Panc1 (cell line): ENCODE data around the gene NVL. TPM values are rescaled to one million over a fixed set of nuclear protein-coding genes. Genes with fewer than 3 reads are reported as not detected.
"Not testable (repeated sequence)": the region's sequence is repeated elsewhere in the genome, so short reads cannot be mapped to it uniquely, and the experiment has no call there.

Experiments
- ATAC-seq: fragments of 200-7000 bp; cut with Tn5 transposase; 2 replicates; pipeline ENCODE4 v1.9.1; 2020; ENCODE audit warnings: mild to moderate bottlenecking, moderate library complexity
- BruUV-seq: library from RNA; stranded (reverse); fragments of 400-500 nt; replicated peaks from 2 replicates; lab custom pipeline; 2021; lab: Mats Ljungman, UMichigan
- CTCF ChIA-PET: fragments of 300-600 bp; sonication (Branson Sonifier 250); formaldehyde crosslinking; loops from one replicate; lab custom pipeline; 2022; ENCODE audit warnings: antibody characterized with exemption; lab: Charles Lee
- POLR2A ChIA-PET: fragments of 300-600 bp; sonication (Branson Sonifier 250); formaldehyde crosslinking; loops from one replicate; lab custom pipeline; 2022; ENCODE audit warnings: antibody characterized with exemption; lab: Charles Lee
- DNase-seq: peaks from one replicate; pipeline ENCODE4 v3.0.0-alpha.2; 2010; ENCODE audit warnings: low read depth, low spot score
- H3K27ac ChIP-seq: 2 replicates; pipeline ENCODE4 v1.5.1; 2011; ENCODE audit warnings: mild to moderate bottlenecking, low read length, inconsistent platforms
- H3K27me3 ChIP-seq: fragments of 200-500 bp; sonication (Bioruptor generic); 2 replicates; pipeline ENCODE4 v1.6.0; 2014; ENCODE audit warnings: low read length, inconsistent platforms; ENCODE audit not compliant: control insufficient read depth, insufficient read depth
- H3K36me3 ChIP-seq: fragments of 200-500 bp; sonication (Bioruptor generic); 2 replicates; pipeline ENCODE4 v1.5.1; 2014; ENCODE audit warnings: inconsistent platforms, mild to moderate bottlenecking, low read length, moderate library complexity; ENCODE audit not compliant: control insufficient read depth, insufficient read depth
- H3K4me1 ChIP-seq: 2 replicates; pipeline ENCODE4 v1.5.1; 2011; ENCODE audit warnings: inconsistent platforms, mild to moderate bottlenecking, low read length, moderate library complexity; ENCODE audit not compliant: control insufficient read depth, insufficient read depth
- H3K4me3 ChIP-seq, 2 experiments: 2 replicates each; pipeline ENCODE4 v1.5.1; 2011 to 2012; ENCODE audit warnings: low read depth in 2 of 2, low read length in 2 of 2, mild to moderate bottlenecking in 2 of 2, inconsistent platforms in 1 of 2, moderate library complexity in 1 of 2
- H3K9me3 ChIP-seq: fragments of 200-500 bp; sonication (Bioruptor generic); 2 replicates; pipeline ENCODE4 v1.5.1; 2014; ENCODE audit warnings: low read depth, mild to moderate bottlenecking, inconsistent platforms, low read length, moderate library complexity; ENCODE audit not compliant: control insufficient read depth, insufficient read depth
- POLR2AphosphoS5 ChIP-seq: IDR thresholded peaks from 2 replicates; pipeline ENCODE4 v1.6.1; 2012; ENCODE audit warnings: mild to moderate bottlenecking, low read depth, low read length, moderate library complexity
- REST ChIP-seq, 2 experiments: IDR thresholded peaks; 2 replicates each; pipeline ENCODE4 v1.6.1; 2011 to 2012; ENCODE audit warnings: low read depth in 2 of 2, control low read depth in 1 of 2, low read length in 1 of 2, mild to moderate bottlenecking in 1 of 2, moderate library complexity in 1 of 2; ENCODE audit not compliant: insufficient read depth in 1 of 2
- SIN3A ChIP-seq: IDR thresholded peaks from 2 replicates; pipeline ENCODE4 v1.6.1; 2012; ENCODE audit warnings: low read depth, mild to moderate bottlenecking, low read length, moderate library complexity, borderline replicate concordance; ENCODE audit not compliant: insufficient read depth
- TCF7L2 ChIP-seq: IDR thresholded peaks from 2 replicates; pipeline ENCODE4 v1.6.1; 2011; ENCODE audit warnings: mild to moderate bottlenecking, low read depth, low read length, inconsistent platforms
- in situ Hi-C: cut with HindIII; loops from 2 replicates; pipeline ENCODE4 v1.10.0; 2016; ENCODE audit warnings: low sequenced_read_pairs, low pct_unique_long_range_greater_than_20kb
- intact Hi-C: fragments of 100-400 bp; cut with micrococcal nuclease; formaldehyde crosslinking; loops from one replicate; pipeline ENCODE4 v1.10.0; 2022; ENCODE audit not compliant: unreplicated experiment
- total RNA-seq: library from RNA; stranded (reverse); gene quantifications from one replicate; pipeline ENCODE4 v1.2.1, GENCODE V29; 2021; ENCODE audit not compliant: unreplicated experiment
- TF ChIP-seq, protein P1 (sequence below): fragments of 450-650 bp; IDR thresholded peaks from 2 replicates; pipeline ENCODE4 v1.5.1; 2017; ENCODE audit warnings: mild to moderate bottlenecking

Gene NVL
- total RNA-seq, 1 experiment from 2014 or later: 25.0 TPM

DNA sequence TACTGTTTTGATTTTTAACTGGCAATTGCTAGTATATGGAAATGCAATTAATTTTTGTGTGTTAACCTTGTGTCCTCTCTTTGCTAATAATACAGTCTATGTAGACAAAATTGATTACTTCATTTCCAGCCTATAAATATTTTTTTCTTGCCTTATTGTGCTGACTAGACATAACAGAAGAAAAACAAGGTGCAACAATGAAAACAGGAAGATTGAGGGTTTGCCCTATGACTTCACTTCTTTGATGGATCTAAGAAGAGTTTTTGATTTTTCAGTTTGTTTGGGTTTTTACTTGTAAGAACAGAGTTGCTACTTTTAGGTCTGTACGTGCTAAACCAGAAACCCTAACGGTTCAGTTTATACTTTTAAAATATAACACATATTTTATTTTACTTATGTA lies 18.2 kb upstream of the NVL start:
- Histone ChIP-seq H3K4me1 (no peaks in the 10 kb centered on the region), H3K4me3 (no peak overlapping the region), H3K36me3 (no peaks in the 10 kb centered on the region), H3K27ac (no peak overlapping the region), H3K9me3 (peaks cover 14% of the 10 kb centered on the region; the same call in 1 of the 2 replicates), H3K27me3 (no peaks in the 10 kb centered on the region)
- TF ChIP-seq, protein P1, sequence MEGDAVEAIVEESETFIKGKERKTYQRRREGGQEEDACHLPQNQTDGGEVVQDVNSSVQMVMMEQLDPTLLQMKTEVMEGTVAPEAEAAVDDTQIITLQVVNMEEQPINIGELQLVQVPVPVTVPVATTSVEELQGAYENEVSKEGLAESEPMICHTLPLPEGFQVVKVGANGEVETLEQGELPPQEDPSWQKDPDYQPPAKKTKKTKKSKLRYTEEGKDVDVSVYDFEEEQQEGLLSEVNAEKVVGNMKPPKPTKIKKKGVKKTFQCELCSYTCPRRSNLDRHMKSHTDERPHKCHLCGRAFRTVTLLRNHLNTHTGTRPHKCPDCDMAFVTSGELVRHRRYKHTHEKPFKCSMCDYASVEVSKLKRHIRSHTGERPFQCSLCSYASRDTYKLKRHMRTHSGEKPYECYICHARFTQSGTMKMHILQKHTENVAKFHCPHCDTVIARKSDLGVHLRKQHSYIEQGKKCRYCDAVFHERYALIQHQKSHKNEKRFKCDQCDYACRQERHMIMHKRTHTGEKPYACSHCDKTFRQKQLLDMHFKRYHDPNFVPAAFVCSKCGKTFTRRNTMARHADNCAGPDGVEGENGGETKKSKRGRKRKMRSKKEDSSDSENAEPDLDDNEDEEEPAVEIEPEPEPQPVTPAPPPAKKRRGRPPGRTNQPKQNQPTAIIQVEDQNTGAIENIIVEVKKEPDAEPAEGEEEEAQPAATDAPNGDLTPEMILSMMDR: no peak
- no peak for TF ChIP-seq POLR2AphosphoS5
- TF ChIP-seq REST (IDR thresholded peaks at IDR 0.05; ENCODE audit: insufficient read depth in 1 of 2, low read depth in 2 of 2, low read length in 1 of 2): no peak
- TF ChIP-seq SIN3A: no peak
- TF ChIP-seq TCF7L2: no peak
- POLR2A ChIA-PET: no interaction called here
- intact Hi-C loops (no loop called here), in situ Hi-C loops (no loop called here)
- CTCF ChIA-PET: no interaction called here
- DNase-seq: no peak
- no TSS peak for BruUV-seq
- no peak for ATAC-seq

DNA sequence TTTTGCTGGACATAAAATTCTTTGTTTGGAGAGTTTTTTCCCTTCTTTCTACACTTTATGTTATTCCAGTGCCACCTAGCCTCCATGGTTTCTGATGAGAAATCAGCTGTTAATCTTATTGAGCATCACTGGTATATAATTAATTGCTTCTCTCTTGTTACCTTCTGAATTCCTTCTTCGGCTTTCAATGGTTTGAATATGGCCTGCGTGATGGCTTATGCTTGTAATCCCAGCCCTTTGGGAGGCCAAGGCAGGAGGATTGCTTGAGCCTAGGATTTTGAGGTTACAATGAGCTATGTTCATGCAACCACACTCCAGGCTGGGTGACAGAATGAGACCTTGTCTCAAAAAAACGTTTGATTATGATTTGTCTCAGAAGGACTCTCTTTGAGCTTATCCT lies 13.7 kb upstream of the NVL start:
- no TSS peak for BruUV-seq
- CTCF ChIA-PET: no interaction called here
- TF ChIP-seq TCF7L2 (no peak), SIN3A (no peak), REST (IDR thresholded peaks at IDR 0.05; ENCODE audit: insufficient read depth in 1 of 2, low read depth in 2 of 2, low read length in 1 of 2) (no peak), POLR2AphosphoS5 (no peak)
- TF ChIP-seq, protein P1: no peak

GRCh38 chr1:224340453-224341384 lies 10.7 kb upstream of the NVL start:
- in situ Hi-C loops, H3K27ac ChIP-seq, BruUV-seq, H3K27me3 ChIP-seq, H3K4me1 ChIP-seq, POLR2A ChIA-PET, DNase-seq, CTCF ChIA-PET, H3K36me3 ChIP-seq, intact Hi-C loops: not testable (repeated sequence)
- peak overlapping the region; percentile 57 to 69 for H3K4me3 ChIP-seq
- ATAC-seq: peak; percentile 92
- peaks cover 17% of the 10 kb centered on the region; the same call in 1 of the 2 replicates for H3K9me3 ChIP-seq

More for the DNA sequence above, 13.7 kb upstream of the NVL start:
- H3K4me1 ChIP-seq: no peaks in the 10 kb centered on the region
- no peaks in the 10 kb centered on the region for H3K36me3 ChIP-seq
- H3K27me3 ChIP-seq: no peaks in the 10 kb centered on the region
- POLR2A ChIA-PET: interaction anchor here (0.6 kb wide), 1 partner anchor 106 kb away, joined by 5 read pairs; no protein-coding TSS in a partner anchor
- peaks cover 17% of the 10 kb centered on the region; the same call in 1 of the 2 replicates for H3K9me3 ChIP-seq
- no peak overlapping the region for H3K27ac ChIP-seq
- ATAC-seq: no peak
- in situ Hi-C loops: no loop called here
- no peak overlapping the region for H3K4me3 ChIP-seq
- DNase-seq: no peak
- intact Hi-C loops: no loop called here
